GM18505 (cell line): Measurements from ENCODE around the gene TBCB.
A peak's percentile ranks its signal among the peaks of the same experiment; 100 is the strongest.

Source experiments
- ATAC-seq: cut with Tn5 transposase; IDR thresholded peaks from one replicate; pipeline ENCODE4 v1.9.1; 2021; ENCODE audit not compliant: unreplicated experiment
- POLR2A ChIP-seq: IDR thresholded peaks from 4 replicates; pipeline ENCODE4 v1.6.1; 2011; ENCODE audit warnings: borderline replicate concordance; ENCODE audit not compliant: insufficient read depth, insufficient read length; ENCODE audit errors: extremely low read depth

Gene TBCB

GRCh38 chr19:36108684-36109083, 6.6 kb upstream of the TBCB start:
- no peak for TF ChIP-seq POLR2A
- no peak for ATAC-seq

GRCh38 chr19:36110487-36111199, 4.6 kb upstream of the TBCB start, which contains the start of gene OVOL3:
OVOL3 (plus strand) TSS chr19:36111143; CDS start chr19:36111203, 60 bp downstream.
- TF ChIP-seq POLR2A, result no peak
- no peak for ATAC-seq

- ATAC-seq, result no peak
Measured at GRCh38 chr19:36111200-36111539, 4.1 kb upstream of the TBCB start.

GRCh38 chr19:36112678-36113077, 2.6 kb upstream of the TBCB start:
- ATAC-seq, result no peak
- TF ChIP-seq POLR2A, result no peak

More at GRCh38 chr19:36111200-36111539, 4.1 kb upstream of the TBCB start:
- no peak for TF ChIP-seq POLR2A

- no peak for TF ChIP-seq POLR2A
- no peak for ATAC-seq
Measured at GRCh38 chr19:36113425-36113824, 1.8 kb upstream of the TBCB start.

- no peak for TF ChIP-seq POLR2A
Measured at GRCh38 chr19:36113894-36114720, 1.2 kb upstream of the TBCB start.

GRCh38 chr19:36114721-36115452, 381 bp upstream of the TBCB start, which contains the start of gene POLR2I:
POLR2I (minus strand) TSS chr19:36114875; CDS start chr19:36114856, 19 bp downstream.
- peak; percentile 83 for ATAC-seq
- TF ChIP-seq POLR2A, result peak; percentile 63

More at GRCh38 chr19:36113894-36114720, 1.2 kb upstream of the TBCB start:
- peak; percentile 3 for ATAC-seq

- ATAC-seq, result no peak
- no peak for TF ChIP-seq POLR2A
Measured at GRCh38 chr19:36116344-36116637, 1.0 kb downstream of the TBCB start.

GRCh38 chr19:36120092-36120983, 5.1 kb downstream of the TBCB start:
- no peak for ATAC-seq
- no peak for TF ChIP-seq POLR2A

GRCh38 chr19:36120984-36121358, 5.7 kb downstream of the TBCB start:
- no peak for ATAC-seq
- TF ChIP-seq POLR2A, result no peak

GRCh38 chr19:36121486-36122124, 6.3 kb downstream of the TBCB start:
- ATAC-seq, result no peak
- TF ChIP-seq POLR2A, result no peak

GRCh38 chr19:36125557-36125956, 10.3 kb downstream of the TBCB start:
- no peak for TF ChIP-seq POLR2A

More at GRCh38 chr19:36125557-36125956, 10.3 kb downstream of the TBCB start:
- no peak for ATAC-seq
